IMR-90 (cell line): ENCODE data around the gene GIMAP5. TPM values are rescaled to one million over a fixed set of nuclear protein-coding genes. Genes with fewer than 3 reads are reported as not detected.

Source experiments
- ATAC-seq: fragments of 200-7000 bp; cut with Tn5 transposase; 2 replicates; pipeline ENCODE4 v1.9.1; 2020; ENCODE audit warnings: low read depth, mild to moderate bottlenecking, moderate library complexity
- BruUV-seq: library from RNA; stranded (reverse); fragments of 400-500 nt; replicated peaks from 2 replicates; lab custom pipeline; 2021; lab: Mats Ljungman, UMichigan
- CTCF ChIA-PET: fragments of 300-600 bp; formaldehyde crosslinking; extraction: SDS; loops from one replicate; lab custom pipeline; 2021; ENCODE audit warnings: antibody characterized with exemption; lab: Yijun Ruan, JAX
- POLR2A ChIA-PET: fragments of 300-600 bp; sonication (Branson Sonifier 250); formaldehyde crosslinking; loops from one replicate; lab custom pipeline; 2022; ENCODE audit warnings: antibody characterized with exemption; ENCODE audit not compliant: unreplicated experiment; lab: Charles Lee
- DNase-seq: peaks from one replicate; pipeline ENCODE4 v3.0.0; 2013
- H2AFZ ChIP-seq: replicated peaks from 2 replicates; pipeline ENCODE3; 2013; ENCODE audit warnings: low read length, mild to moderate bottlenecking; ENCODE audit not compliant: poor library complexity
- H2AK5ac ChIP-seq: 2 replicates; pipeline ENCODE4 v1.6.1; 2013; ENCODE audit warnings: low read depth, low read length, inconsistent platforms
- H2AK9ac ChIP-seq: replicated peaks from 2 replicates; pipeline ENCODE3; 2013; ENCODE audit warnings: mild to moderate bottlenecking, low read depth, low read length, moderate library complexity; ENCODE audit not compliant: poor library complexity
- H2BK120ac ChIP-seq: 2 replicates; pipeline ENCODE4 v1.6.1; 2013; ENCODE audit warnings: low read depth, low read length, inconsistent platforms
- H2BK15ac ChIP-seq: 3 replicates; pipeline ENCODE4 v1.6.1; 2013; ENCODE audit warnings: low read depth, low read length, inconsistent platforms
- H2BK20ac ChIP-seq: 2 replicates; pipeline ENCODE4 v1.6.1; 2013; ENCODE audit warnings: low read depth, mild to moderate bottlenecking, inconsistent platforms, low read length, moderate library complexity
- H2BK5ac ChIP-seq: 2 replicates; pipeline ENCODE4 v1.6.1; 2013; ENCODE audit warnings: mild to moderate bottlenecking, low read depth, low read length, inconsistent platforms; ENCODE audit not compliant: poor library complexity, severe bottlenecking
- H3K14ac ChIP-seq: replicated peaks from 2 replicates; pipeline ENCODE4 v1.6.1; 2013; ENCODE audit warnings: low read depth, low read length, inconsistent platforms
- H3K18ac ChIP-seq: 2 replicates; pipeline ENCODE4 v1.6.1; 2013; ENCODE audit warnings: low read depth, low read length, control low read depth
- H3K23ac ChIP-seq: 2 replicates; pipeline ENCODE4 v1.6.1; 2013; ENCODE audit warnings: low read depth, low read length, inconsistent platforms
- H3K27ac ChIP-seq: 2 replicates; pipeline ENCODE4 v1.5.1; 2013; ENCODE audit warnings: mild to moderate bottlenecking, control low read depth, low read length; ENCODE audit not compliant: insufficient read depth
- H3K27me3 ChIP-seq: 2 replicates; pipeline ENCODE4 v1.6.1; 2013; ENCODE audit warnings: low read length; ENCODE audit not compliant: control insufficient read depth, insufficient read depth
- H3K36me3 ChIP-seq: 2 replicates; pipeline ENCODE4 v1.6.1; 2013; ENCODE audit warnings: low read length, mixed read lengths; ENCODE audit not compliant: control insufficient read depth, insufficient read depth
- H3K4ac ChIP-seq: 2 replicates; pipeline ENCODE4 v1.6.1; 2013; ENCODE audit warnings: low read depth, low read length, inconsistent platforms
- H3K4me1 ChIP-seq: 2 replicates; pipeline ENCODE4 v1.6.1; 2013; ENCODE audit warnings: low read length, mixed read lengths; ENCODE audit not compliant: control insufficient read depth, insufficient read depth
- H3K4me2 ChIP-seq: 2 replicates; pipeline ENCODE4 v1.6.1; 2013; ENCODE audit warnings: low read depth, mild to moderate bottlenecking, control low read depth, low read length, moderate library complexity
- H3K4me3 ChIP-seq: 2 replicates; pipeline ENCODE4 v1.5.1; 2013; ENCODE audit warnings: low read depth, mild to moderate bottlenecking, control low read depth, low read length, moderate library complexity; ENCODE audit not compliant: insufficient read depth
- H3K56ac ChIP-seq: 2 replicates; pipeline ENCODE4 v1.6.1; 2013; ENCODE audit warnings: low read length, inconsistent platforms; ENCODE audit not compliant: insufficient read depth; ENCODE audit errors: extremely low read depth
- H3K79me1 ChIP-seq, 2 experiments: 2 replicates each; pipeline ENCODE4 v1.6.1; 2013; ENCODE audit warnings: low read length in 2 of 2, inconsistent platforms in 1 of 2, low read depth in 1 of 2
- H3K9ac ChIP-seq: 2 replicates; pipeline ENCODE4 v1.6.1; 2013; ENCODE audit warnings: low read depth, low read length, control low read depth
- H3K9me1 ChIP-seq: 2 replicates; pipeline ENCODE4 v1.6.1; 2013; ENCODE audit warnings: low read length, inconsistent platforms; ENCODE audit not compliant: insufficient read depth
- H3K9me3 ChIP-seq: 2 replicates; pipeline ENCODE4 v1.6.1; 2013; ENCODE audit warnings: low read length; ENCODE audit not compliant: control insufficient read depth, insufficient read depth
- H4K20me1 ChIP-seq: 2 replicates; pipeline ENCODE4 v1.6.1; 2013; ENCODE audit warnings: low read length, inconsistent platforms; ENCODE audit not compliant: insufficient read depth
- H4K5ac ChIP-seq: 2 replicates; pipeline ENCODE4 v1.6.1; 2013; ENCODE audit warnings: mild to moderate bottlenecking, low read depth, low read length, control low read depth
- H4K8ac ChIP-seq, 2 experiments: 2 replicates each; pipeline ENCODE4 v1.6.1; 2013; ENCODE audit warnings: low read depth in 2 of 2, low read length in 2 of 2, control low read depth in 1 of 2, inconsistent platforms in 1 of 2
- H4K91ac ChIP-seq: 2 replicates; pipeline ENCODE4 v1.6.1; 2013; ENCODE audit warnings: low read depth, low read length, inconsistent platforms; ENCODE audit not compliant: insufficient read depth
- BHLHE40 ChIP-seq: fragments of 150-350 bp; IDR thresholded peaks from 2 replicates; pipeline ENCODE4 v1.6.1; 2016; ENCODE audit warnings: mild to moderate bottlenecking, low read depth, low read length
- CHD1 ChIP-seq: IDR thresholded peaks from 2 replicates; pipeline ENCODE4 v1.6.1; 2012; ENCODE audit warnings: low read depth, low read length, improper control_type of control experiment
- ELK1 ChIP-seq: fragments of 150-350 bp; IDR thresholded peaks from 2 replicates; pipeline ENCODE4 v1.6.1; 2016; ENCODE audit warnings: low read depth, mild to moderate bottlenecking, low read length, moderate library complexity, borderline replicate concordance
- FOS ChIP-seq: fragments of 150-350 bp; IDR thresholded peaks from 2 replicates; pipeline ENCODE4 v1.6.1; 2016; ENCODE audit warnings: low read depth, low read length
- MAFK ChIP-seq: IDR thresholded peaks from 2 replicates; pipeline ENCODE4 v1.6.1; 2012; ENCODE audit warnings: low read depth, low read length, improper control_type of control experiment
- NFE2L2 ChIP-seq: fragments of 150-350 bp; IDR thresholded peaks from 2 replicates; pipeline ENCODE4 v1.6.1; 2016; ENCODE audit warnings: low read depth, mild to moderate bottlenecking, low read length
- POLR2A ChIP-seq: IDR thresholded peaks from 2 replicates; pipeline ENCODE4 v1.6.1; 2012; ENCODE audit warnings: mild to moderate bottlenecking, low read depth, low read length
- RAD21 ChIP-seq: IDR thresholded peaks from 2 replicates; pipeline ENCODE4 v1.6.1; 2012; ENCODE audit warnings: low read length, improper control_type of control experiment
- RFX5 ChIP-seq: IDR thresholded peaks from 2 replicates; pipeline ENCODE4 v1.8.0; 2012; ENCODE audit warnings: low read depth, mild to moderate bottlenecking, low read length, moderate library complexity
- USF2 ChIP-seq: fragments of 150-350 bp; IDR thresholded peaks from 2 replicates; pipeline ENCODE4 v1.6.1; 2017; ENCODE audit warnings: mild to moderate bottlenecking, antibody characterized with exemption, low read length, low read depth
- WGBS, 2 experiments: methylation state at CpG; one replicate each; pipeline versions ENCODE4 v1.1.5 to v1.1.7; 2013; ENCODE audit warnings: missing lambda C conversion rate in 2 of 2; ENCODE audit not compliant: insufficient read length in 1 of 2; ENCODE audit errors: extremely low coverage in 2 of 2; 5-methylcytosine and 5-hydroxymethylcytosine counted together
- dilution Hi-C: fragments of 300-500 bp; cut with HindIII; formaldehyde crosslinking; loops from one replicate; pipeline ENCODE4 v1.14.3; 2018; ENCODE audit warnings: low sequenced_read_pairs; ENCODE audit not compliant: unreplicated experiment
- in situ Hi-C: fragments of 300-500 bp; cut with MboI; formaldehyde crosslinking; loops from 3 replicates; pipeline ENCODE4 v1.14.3; 2019; ENCODE audit warnings: low sequenced_read_pairs, inconsistent platforms, mixed read lengths
- intact Hi-C: fragments of 100-400 bp; cut with micrococcal nuclease; formaldehyde crosslinking; loops from 2 replicates; pipeline ENCODE4 v1.10.0; 2022
- polyA plus RNA-seq, 3 experiments: library from polyadenylated mRNA; depleted of rRNA; stranded (reverse); fragments of >200 nt; gene quantifications; 2 replicates each; pipeline ENCODE4 v1.2.3, GENCODE V29; 2012; ENCODE audit warnings: low replicate concordance in 1 of 3
- total RNA-seq: library from RNA; depleted of rRNA; stranded (reverse); fragments of >200 nt; gene quantifications from 2 replicates; pipeline ENCODE4 v1.2.3, GENCODE V29; 2012

GIMAP5 gene
- total and polyA plus RNA-seq, 2 of the 4 experiments (the other 2 are of a cell fraction) = not detected

GRCh38 chr7:150716939-150717338, 20.3 kb upstream of the GIMAP5 start:
- no peaks in the 10 kb centered on the region for H3K79me1 ChIP-seq
- H2BK5ac ChIP-seq = no peak overlapping the region
- no peak overlapping the region for H3K56ac ChIP-seq
- no peak overlapping the region for H3K4me2 ChIP-seq
- no peak for ATAC-seq
- no peaks in the 10 kb centered on the region for H3K9me1 ChIP-seq
- no peak overlapping the region for H2AK9ac ChIP-seq
- no peak for DNase-seq
- BruUV-seq = no TSS peak
- no peak overlapping the region for H2AFZ ChIP-seq
- no peak overlapping the region for H2AK5ac ChIP-seq
- in situ Hi-C loops (no loop called here), dilution Hi-C loops (no loop called here), intact Hi-C loops (no loop called here)
- no peak overlapping the region for H4K8ac ChIP-seq
- H3K18ac ChIP-seq = no peak overlapping the region
- ChIA-PET CTCF (no interaction called here), POLR2A (no interaction called here)
- H4K91ac ChIP-seq = no peak overlapping the region
- H3K4me1 ChIP-seq = no peaks in the 10 kb centered on the region
- no peak overlapping the region for H2BK20ac ChIP-seq
- no peak overlapping the region for H3K14ac ChIP-seq
- no peak overlapping the region for H2BK120ac ChIP-seq
- H3K4me3 ChIP-seq = no peak overlapping the region
- no peaks in the 10 kb centered on the region for H3K36me3 ChIP-seq
- H3K27me3 ChIP-seq = no peaks in the 10 kb centered on the region
- no peak overlapping the region for H3K9ac ChIP-seq
- H3K4ac ChIP-seq = no peak overlapping the region
- WGBS, 2 experiments = 44% methylated on average over 3 of the region's 4 CpGs; no CpG with 5 or more reads in 1 of the 2 experiments
- no peak overlapping the region for H3K23ac ChIP-seq
- no peaks in the 10 kb centered on the region for H4K20me1 ChIP-seq
- H3K27ac ChIP-seq = no peak overlapping the region
- no peaks in the 10 kb centered on the region for H3K9me3 ChIP-seq
- no peak for TF ChIP-seq MAFK
- TF ChIP-seq POLR2A = no peak
- TF ChIP-seq FOS = no peak
- TF ChIP-seq NFE2L2 = no peak
- TF ChIP-seq RAD21 = no peak
- TF ChIP-seq RFX5 = no peak
- TF ChIP-seq USF2 = no peak
- TF ChIP-seq ELK1 = no peak
- no peak for TF ChIP-seq CHD1
- no peak for TF ChIP-seq BHLHE40
- H2BK15ac ChIP-seq = no peak overlapping the region
- H4K5ac ChIP-seq = no peak overlapping the region
